MG63 (cell line): ENCODE measurements around the gene JCHAIN. TPM values are rescaled to one million over a fixed set of nuclear protein-coding genes. Genes with fewer than 3 reads are reported as not detected.
"Not testable (repeated sequence)": the region's sequence is repeated elsewhere in the genome, so short reads cannot be mapped to it uniquely, and the experiment has no call there.

Experiments used
- DNase-seq: peaks from one replicate; pipeline ENCODE4 v3.0.0-alpha.2; 2020
- H3K27me3 ChIP-seq: fragments of 250-450 bp; sonication (Bioruptor Pico); 2 replicates; pipeline ENCODE4 v1.5.1; 2020; ENCODE audit warnings: mild to moderate bottlenecking, moderate library complexity
- H3K36me3 ChIP-seq: fragments of 250-450 bp; sonication (Bioruptor Pico); 2 replicates; pipeline ENCODE4 v1.5.1; 2020; ENCODE audit warnings: mild to moderate bottlenecking, moderate library complexity
- H3K4me3 ChIP-seq: fragments of 250-450 bp; sonication (Bioruptor Pico); 2 replicates; pipeline ENCODE4 v1.5.1; 2020; ENCODE audit warnings: mild to moderate bottlenecking, moderate library complexity
- H3K9me3 ChIP-seq: fragments of 250-450 bp; sonication (Bioruptor Pico); 2 replicates; pipeline ENCODE4 v1.5.1; 2020; ENCODE audit warnings: mild to moderate bottlenecking, moderate library complexity
- total RNA-seq: library from RNA; depleted of rRNA; stranded (reverse); fragments of >200 nt; shearing (Covaris generic); gene quantifications from 2 replicates; pipeline ENCODE4 v1.2.3, GENCODE V29; 2014; ENCODE audit warnings: low replicate concordance

JCHAIN gene
- total RNA-seq, 1 experiment from 2014 or later, result not detected

GRCh38 chr4:70701271-70701670 lies 35.0 kb upstream of the JCHAIN start:
- no peak for DNase-seq
- no peaks in the 10 kb centered on the region for H3K36me3 ChIP-seq
- H3K9me3 ChIP-seq, result no peaks in the 10 kb centered on the region
- H3K27me3 ChIP-seq, result no peaks in the 10 kb centered on the region
- H3K4me3 ChIP-seq, result no peak overlapping the region

- no peaks in the 10 kb centered on the region for H3K27me3 ChIP-seq
- no peak overlapping the region for H3K4me3 ChIP-seq
- no peaks in the 10 kb centered on the region for H3K9me3 ChIP-seq
- DNase-seq, result no peak
- H3K36me3 ChIP-seq, result no peaks in the 10 kb centered on the region
Observed at GRCh38 chr4:70700712-70701111, 34.4 kb upstream of the JCHAIN start.

- not testable (repeated sequence) for H3K4me3 ChIP-seq, H3K9me3 ChIP-seq, H3K27me3 ChIP-seq, DNase-seq, H3K36me3 ChIP-seq
Observed at GRCh38 chr4:70698435-70698834, 32.1 kb upstream of the JCHAIN start.

- H3K9me3 ChIP-seq, H3K27me3 ChIP-seq, H3K4me3 ChIP-seq, DNase-seq: not testable (repeated sequence)
- H3K36me3 ChIP-seq, result peaks cover 17% of the 10 kb centered on the region
Observed at GRCh38 chr4:70694633-70695032, 28.3 kb upstream of the JCHAIN start.

- Histone ChIP-seq H3K4me3 (no peak overlapping the region), H3K36me3 (peaks cover 17% of the 10 kb centered on the region), H3K9me3 (no peaks in the 10 kb centered on the region), H3K27me3 (no peaks in the 10 kb centered on the region)
- no peak for DNase-seq
Observed at GRCh38 chr4:70691661-70692060, 25.4 kb upstream of the JCHAIN start.

- no peaks in the 10 kb centered on the region for H3K27me3 ChIP-seq
- peaks cover 17% of the 10 kb centered on the region for H3K36me3 ChIP-seq
- H3K9me3 ChIP-seq, result no peaks in the 10 kb centered on the region
- DNase-seq, result no peak
- peak overlapping the region; percentile 92 for H3K4me3 ChIP-seq
Observed at GRCh38 chr4:70688795-70689231, 22.5 kb upstream of the JCHAIN start.

- peak; percentile 90 for DNase-seq
- Histone ChIP-seq H3K4me3 (peak within 1 kb of the TSS; percentile 92), H3K27me3 (no peaks in the 10 kb centered on the region), H3K9me3 (no peaks in the 10 kb centered on the region), H3K36me3 (peaks cover 16% of the 10 kb centered on the region)
Observed at GRCh38 chr4:70687821-70688794, 21.8 kb upstream of the JCHAIN start, which contains the start of gene UTP3. Gene UTP3, plus strand, starts transcription at chr4:70688532. Its CDS starts 146 bp downstream, at chr4:70688678.

GRCh38 chr4:70687392-70687791 lies 21.1 kb upstream of the JCHAIN start:
- H3K27me3 ChIP-seq, result no peaks in the 10 kb centered on the region
- DNase-seq, result peak; percentile 1
- peak overlapping the region; percentile 92 for H3K4me3 ChIP-seq
- H3K9me3 ChIP-seq, result no peaks in the 10 kb centered on the region
- H3K36me3 ChIP-seq, result peaks cover 9% of the 10 kb centered on the region

GRCh38 chr4:70682142-70682541 lies 15.8 kb upstream of the JCHAIN start:
- not testable (repeated sequence) for DNase-seq, H3K36me3 ChIP-seq, H3K27me3 ChIP-seq, H3K9me3 ChIP-seq, H3K4me3 ChIP-seq

GRCh38 chr4:70681704-70682103 lies 15.4 kb upstream of the JCHAIN start:
- H3K4me3 ChIP-seq, result no peak overlapping the region

GRCh38 chr4:70680934-70681333 lies 14.6 kb upstream of the JCHAIN start:
- Histone ChIP-seq H3K27me3 (no peaks in the 10 kb centered on the region), H3K9me3 (no peaks in the 10 kb centered on the region), H3K4me3 (no peak overlapping the region), H3K36me3 (no peaks in the 10 kb centered on the region)
- no peak for DNase-seq

More at GRCh38 chr4:70681704-70682103, 15.4 kb upstream of the JCHAIN start:
- no peaks in the 10 kb centered on the region for H3K36me3 ChIP-seq
- no peaks in the 10 kb centered on the region for H3K27me3 ChIP-seq
- no peaks in the 10 kb centered on the region for H3K9me3 ChIP-seq
- DNase-seq, result no peak

GRCh38 chr4:70678383-70678999 lies 12.2 kb upstream of the JCHAIN start:
- no peaks in the 10 kb centered on the region for H3K27me3 ChIP-seq
- no peaks in the 10 kb centered on the region for H3K36me3 ChIP-seq
- no peak for DNase-seq

GRCh38 chr4:70676554-70677090 lies 10.3 kb upstream of the JCHAIN start:
- H3K27me3 ChIP-seq, result no peaks in the 10 kb centered on the region
- no peak overlapping the region for H3K4me3 ChIP-seq
- H3K9me3 ChIP-seq, result no peaks in the 10 kb centered on the region
- DNase-seq, result no peak
- no peaks in the 10 kb centered on the region for H3K36me3 ChIP-seq

More at GRCh38 chr4:70678383-70678999, 12.2 kb upstream of the JCHAIN start:
- H3K9me3 ChIP-seq, result no peaks in the 10 kb centered on the region
- H3K4me3 ChIP-seq, result no peak overlapping the region

GRCh38 chr4:70674731-70675130 lies 8.4 kb upstream of the JCHAIN start:
- no peak for DNase-seq
- Histone ChIP-seq H3K36me3 (no peaks in the 10 kb centered on the region), H3K27me3 (no peaks in the 10 kb centered on the region), H3K4me3 (no peak overlapping the region), H3K9me3 (no peaks in the 10 kb centered on the region)

- no peaks in the 10 kb centered on the region for H3K36me3 ChIP-seq
- H3K27me3 ChIP-seq, result no peaks in the 10 kb centered on the region
- no peak for DNase-seq
- H3K9me3 ChIP-seq, result no peaks in the 10 kb centered on the region
- no peak overlapping the region for H3K4me3 ChIP-seq
Observed at GRCh38 chr4:70674191-70674590, 7.9 kb upstream of the JCHAIN start.

GRCh38 chr4:70671091-70671490 lies 4.8 kb upstream of the JCHAIN start:
- Histone ChIP-seq H3K4me3 (no peak overlapping the region), H3K36me3 (no peaks in the 10 kb centered on the region), H3K27me3 (no peaks in the 10 kb centered on the region), H3K9me3 (no peaks in the 10 kb centered on the region)
- no peak for DNase-seq

- DNase-seq, result no peak
- H3K36me3 ChIP-seq, result no peaks in the 10 kb centered on the region
- H3K4me3 ChIP-seq, result no peak overlapping the region
- H3K9me3 ChIP-seq, result no peaks in the 10 kb centered on the region
- H3K27me3 ChIP-seq, result no peaks in the 10 kb centered on the region
Observed at GRCh38 chr4:70670332-70671014, 4.2 kb upstream of the JCHAIN start.
